ENCODE results near the gene TMED7.

Gene TMED7

DNA sequence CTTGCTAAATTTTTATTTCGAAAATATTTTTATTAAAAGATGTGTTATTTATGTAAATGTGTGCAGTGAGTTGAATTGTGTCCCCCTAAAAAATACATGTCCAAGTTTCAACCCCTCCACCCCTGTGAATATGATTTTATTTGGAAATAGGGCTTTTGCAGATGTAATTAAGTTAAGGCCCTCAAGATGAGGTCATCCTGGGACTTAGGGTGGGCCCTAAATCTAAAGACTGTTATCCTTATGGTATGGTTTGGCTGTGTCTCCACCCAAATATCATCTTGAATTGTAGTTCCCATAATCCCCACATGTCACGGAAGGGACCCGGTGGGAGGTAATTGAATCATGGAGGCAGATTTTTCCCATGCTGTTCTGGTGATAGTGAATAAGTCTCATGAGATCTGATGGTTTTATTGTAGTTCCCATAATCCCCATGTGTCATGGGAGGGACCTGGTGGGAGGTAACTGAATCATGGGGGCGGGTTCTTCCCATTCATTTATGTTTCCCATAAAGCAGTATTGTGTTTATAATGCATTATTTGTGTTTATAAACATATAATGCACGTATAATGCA lies 1.5 kb upstream of the TMED7 start:
- no peak for DNase-seq (ENCODE audit: low read depth)

DNA sequence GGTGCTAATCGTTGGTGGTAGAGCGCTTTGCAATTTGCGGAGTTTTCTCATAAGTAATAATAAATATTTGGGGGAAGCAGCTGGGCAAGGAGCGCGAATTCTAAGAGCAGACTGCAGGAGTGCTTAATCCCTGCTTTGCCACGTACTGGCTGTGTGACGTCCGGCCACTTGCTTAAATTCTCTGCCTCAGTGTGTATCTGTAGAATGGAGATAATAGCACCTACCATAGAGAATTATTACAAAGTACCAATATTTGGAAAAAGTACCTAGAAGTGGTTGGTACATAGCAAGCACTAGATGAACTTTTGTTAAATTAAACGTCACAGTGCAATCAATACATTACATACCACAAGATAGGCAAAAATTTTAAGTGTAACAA lies 598 bp upstream of the TMED7 start:
- DNase-seq (ENCODE audit: low read depth) = no peak

DNA sequence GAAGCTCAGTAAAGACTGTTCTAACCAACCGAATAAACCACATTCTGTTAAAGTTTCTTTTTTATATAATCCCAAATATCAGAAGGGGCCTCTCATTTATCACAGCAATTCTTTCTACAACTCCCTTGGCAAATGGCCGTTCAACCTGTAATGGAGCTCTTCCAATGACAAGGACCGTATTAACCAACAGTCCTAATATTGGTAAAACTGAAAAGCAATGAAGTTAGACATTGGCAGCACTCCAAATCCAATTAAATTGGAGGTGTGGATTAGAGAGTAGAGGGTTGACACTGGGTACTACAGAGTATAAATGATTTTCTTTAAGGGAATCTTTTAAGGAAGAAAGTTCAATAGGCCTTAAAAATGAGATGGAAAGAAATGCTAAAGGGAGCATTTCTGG lies 842 bp downstream of the TMED7 start:
- DNase-seq (ENCODE audit: low read depth) = no peak

DNA sequence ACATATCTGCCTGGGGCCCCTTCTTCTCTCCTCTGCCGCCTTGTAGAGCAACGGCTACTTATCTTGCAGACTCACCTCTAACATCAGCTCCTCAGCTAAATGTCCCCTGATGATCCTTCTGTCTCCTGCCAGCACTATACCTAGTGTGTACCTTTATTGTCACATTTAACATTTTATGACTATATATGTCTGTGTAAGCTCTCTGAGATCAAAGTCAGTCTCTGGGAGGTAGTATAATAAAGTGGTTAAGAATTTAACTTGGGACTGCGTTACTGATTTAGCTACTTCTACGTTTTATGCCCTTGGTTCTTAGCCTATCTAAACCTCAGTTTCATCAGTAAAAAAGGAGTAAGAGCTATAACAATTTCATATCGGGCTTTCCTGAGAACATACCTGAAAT lies 2.2 kb downstream of the TMED7 start:
- no peak for DNase-seq (ENCODE audit: low read depth)

DNA sequence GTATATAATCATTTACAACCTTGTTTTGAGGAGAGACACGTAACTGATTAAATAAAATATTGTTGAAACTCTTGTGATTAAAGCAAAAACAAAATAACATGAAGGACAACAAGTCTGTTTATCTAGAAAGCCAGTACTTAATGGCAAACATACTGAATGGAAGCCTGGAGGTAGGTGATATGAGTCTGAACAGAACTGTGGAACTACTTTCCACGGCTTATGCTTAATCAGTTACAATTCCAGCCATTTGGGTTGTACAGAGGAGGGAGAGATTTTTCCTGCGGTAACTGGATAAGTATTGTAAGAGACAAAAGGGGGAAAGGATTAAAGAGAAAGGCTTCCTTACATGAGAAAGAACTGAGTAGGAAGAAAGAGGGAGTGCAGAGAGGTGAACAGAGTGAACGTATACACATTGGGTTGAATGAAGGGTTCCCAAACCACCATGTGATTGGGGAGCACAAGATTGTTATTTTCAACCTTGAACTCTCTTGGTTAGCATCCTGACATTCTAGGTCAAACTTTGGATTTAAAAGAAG lies 4.4 kb downstream of the TMED7 start:
- DNase-seq (ENCODE audit: low read depth) = no peak

DNA sequence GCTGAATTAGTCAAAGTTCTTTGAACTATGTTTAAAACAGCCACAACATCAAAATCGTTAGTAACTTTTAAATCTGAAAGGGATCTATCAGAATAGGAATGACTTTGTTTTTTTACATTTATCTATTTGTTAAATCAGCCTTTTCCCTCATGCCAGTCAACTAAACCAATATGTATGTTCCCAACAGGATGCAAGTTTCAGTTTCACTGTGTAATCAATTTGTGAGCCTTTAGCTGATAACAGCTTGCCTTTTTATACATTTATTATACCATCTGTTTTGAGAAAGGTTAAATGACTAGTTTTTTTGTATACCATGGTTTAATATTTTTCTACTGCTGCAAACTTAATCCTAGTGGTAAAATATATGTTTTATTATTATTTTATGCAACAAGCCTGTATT lies 8.9 kb downstream of the TMED7 start:
- DNase-seq (ENCODE audit: low read depth) = no peak

DNA sequence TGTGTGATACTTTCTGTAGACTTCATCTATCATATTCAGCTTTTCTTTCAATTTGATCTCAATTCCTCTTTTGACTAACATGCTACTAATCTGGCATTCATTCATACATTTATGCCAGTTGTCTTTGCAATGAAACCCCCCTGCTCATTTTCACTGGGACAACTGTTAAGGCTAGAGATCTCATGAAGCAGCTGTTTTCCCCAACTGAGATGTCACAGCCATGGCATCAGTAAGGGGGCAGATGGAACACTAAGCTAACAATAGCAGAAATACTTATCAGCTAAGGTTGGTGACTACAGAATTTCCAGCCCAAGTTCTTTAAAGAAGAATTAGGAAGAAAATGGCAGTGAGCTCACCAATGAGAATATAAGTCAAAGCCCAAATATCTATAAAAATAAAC lies 9.4 kb downstream of the TMED7 start:
- no peak for DNase-seq (ENCODE audit: low read depth)

DNA sequence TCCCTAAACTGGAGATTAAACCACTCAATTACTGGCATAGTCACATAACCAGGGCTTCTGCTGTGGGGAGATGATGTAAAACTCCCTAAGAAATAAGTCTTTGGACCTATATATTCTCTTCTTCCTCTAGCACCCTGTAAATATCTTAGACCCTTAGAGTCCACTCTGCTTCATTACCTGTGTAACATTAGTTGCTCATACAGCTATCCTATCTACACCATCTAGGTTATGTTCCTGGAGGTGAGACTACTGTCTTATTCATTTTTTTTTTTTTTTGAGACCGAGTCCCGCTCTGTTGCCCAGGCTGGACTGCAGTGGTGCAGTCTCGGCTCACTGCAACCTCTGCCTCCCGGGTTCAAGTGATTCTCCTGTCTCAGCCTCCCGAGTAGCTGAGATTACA lies 14.0 kb downstream of the TMED7 start:
- no peak for DNase-seq (ENCODE audit: low read depth)

DNA sequence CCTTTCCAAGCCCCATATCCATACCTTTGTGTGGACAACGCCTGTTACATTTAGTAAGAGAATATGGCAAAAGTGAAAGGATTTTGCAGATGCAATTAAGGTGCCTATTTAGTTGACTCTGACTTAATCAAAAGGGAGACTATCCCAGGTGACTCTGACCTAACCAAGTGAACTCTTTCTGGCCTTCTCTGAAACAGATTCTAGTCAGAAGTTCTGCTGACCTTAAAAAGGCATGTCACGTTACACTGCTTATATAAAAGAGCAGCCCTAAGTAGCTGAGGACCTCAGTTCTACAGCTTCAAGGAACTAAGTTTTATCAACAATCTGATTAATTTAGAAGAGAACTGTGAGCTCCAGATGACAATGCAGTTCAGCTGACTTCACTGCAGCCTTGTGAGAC lies 17.9 kb downstream of the TMED7 start:
- DNase-seq (ENCODE audit: low read depth) = no peak

DNA sequence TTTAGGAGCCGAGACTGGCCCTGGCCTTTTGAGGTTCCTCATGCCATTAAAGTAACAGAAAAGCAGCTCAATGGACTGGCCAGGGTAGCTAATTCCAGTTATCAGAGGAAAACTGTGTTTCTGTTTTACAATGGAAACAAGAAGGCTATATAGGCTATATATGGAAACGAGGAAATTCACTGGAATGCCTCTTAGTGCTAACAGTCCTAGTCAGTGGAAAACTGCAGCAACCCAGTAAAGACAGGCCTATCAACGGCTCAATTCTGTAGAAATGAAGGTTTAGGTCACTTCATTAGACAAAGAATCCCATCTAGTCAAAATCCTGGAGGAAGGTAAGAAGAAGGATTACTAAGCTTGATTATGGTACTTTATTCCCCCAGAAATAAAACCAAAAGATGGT lies 20.4 kb downstream of the TMED7 start:
- no peak for DNase-seq (ENCODE audit: low read depth)

DNA sequence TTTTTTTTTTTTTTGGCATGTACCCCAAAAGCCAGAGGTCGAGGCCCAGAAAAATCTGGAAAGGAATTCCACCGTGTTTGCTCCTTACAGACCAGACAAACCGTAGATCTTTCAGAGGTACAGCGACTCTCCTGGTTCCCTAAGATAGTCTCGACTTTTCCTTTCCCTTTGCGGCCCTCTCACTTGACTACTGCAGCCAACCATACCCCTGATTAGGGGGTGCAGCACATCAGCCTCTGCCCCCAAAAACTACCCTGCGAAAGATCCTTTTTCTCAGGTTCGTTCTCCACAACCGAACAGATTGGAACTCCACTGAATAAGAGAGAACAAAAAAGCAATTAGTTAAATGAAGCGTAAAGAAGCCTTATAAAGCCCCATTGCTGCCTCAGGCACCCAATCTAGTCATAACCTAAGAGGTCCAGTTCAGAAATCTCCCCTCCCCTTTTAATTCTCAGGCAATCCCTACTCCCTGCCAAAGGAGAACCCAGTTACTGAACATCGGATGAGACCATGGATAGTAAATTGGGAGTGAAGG lies 23.2 kb downstream of the TMED7 start:
- DNase-seq (ENCODE audit: low read depth) = no peak

DNA sequence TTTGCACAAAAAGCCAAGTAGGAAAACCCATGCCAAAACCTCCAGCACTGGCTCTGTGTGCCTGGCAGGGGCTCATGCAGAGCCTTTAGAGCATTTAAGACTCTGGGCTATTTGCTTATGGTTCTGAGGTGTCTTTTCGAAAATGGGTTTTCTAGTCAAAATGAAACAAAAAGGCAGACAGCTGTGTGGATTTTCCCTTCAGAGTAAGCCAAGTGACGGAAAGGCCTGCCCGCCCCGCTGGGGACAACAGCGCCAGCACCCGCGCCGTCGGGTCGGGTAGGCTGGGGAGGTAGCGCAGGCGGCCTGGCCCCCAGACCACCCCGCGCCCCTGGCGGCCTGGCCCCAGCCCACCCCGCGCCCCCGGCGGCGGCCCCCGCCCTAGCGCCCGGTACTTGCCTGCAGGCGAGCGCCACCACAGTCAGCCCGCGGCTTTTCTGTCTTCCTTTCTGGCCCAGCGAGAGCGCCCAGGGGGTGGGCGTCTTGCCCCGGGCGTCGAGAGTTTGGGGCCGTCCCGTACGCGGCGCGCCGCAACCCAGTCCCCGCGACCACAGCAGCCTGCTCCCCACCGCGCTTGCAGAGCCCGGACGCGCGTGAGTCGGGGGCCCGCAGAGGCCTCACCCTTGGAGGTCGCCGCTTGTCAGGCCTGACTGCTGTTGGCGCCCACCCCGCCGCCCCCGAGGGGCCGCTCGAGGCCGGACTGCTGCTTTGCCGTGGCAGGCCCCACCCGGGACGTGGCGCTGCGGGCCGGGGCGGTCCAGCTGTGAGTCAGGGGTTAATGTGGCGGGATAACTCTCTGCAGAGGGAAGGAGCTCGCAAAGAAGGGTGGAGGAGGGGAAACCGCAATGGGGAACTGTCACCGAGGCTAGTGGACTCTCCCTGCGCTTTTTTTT lies 23.9 kb downstream of the TMED7 start, which contains the start of gene TICAM2:
TICAM2 (minus strand) TSS at position 779 of the 890 bp plus-strand sequence. CDS start 21,223 bp downstream, outside the sequence.
- DNase-seq (ENCODE audit: low read depth) = peak; percentile 38

DNA sequence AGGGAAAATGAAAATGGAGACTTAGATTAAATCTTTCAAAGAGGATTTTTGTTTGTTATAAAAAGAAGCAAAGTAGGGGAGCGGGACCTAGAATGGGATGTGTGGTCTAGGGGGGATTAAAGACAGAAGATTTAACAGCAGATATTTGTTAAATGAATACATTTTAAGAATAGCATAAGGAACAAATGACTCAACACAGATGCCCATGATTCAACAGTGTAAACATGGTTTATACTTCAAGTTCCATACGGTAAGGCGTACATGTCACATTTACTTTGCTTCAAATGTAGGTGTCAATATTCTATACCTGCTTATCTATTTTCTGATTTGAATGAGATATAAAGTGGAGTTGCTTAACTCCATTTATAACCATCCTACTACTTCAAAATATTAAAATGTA lies 25.1 kb downstream of the TMED7 start:
- DNase-seq (ENCODE audit: low read depth) = no peak

DNA sequence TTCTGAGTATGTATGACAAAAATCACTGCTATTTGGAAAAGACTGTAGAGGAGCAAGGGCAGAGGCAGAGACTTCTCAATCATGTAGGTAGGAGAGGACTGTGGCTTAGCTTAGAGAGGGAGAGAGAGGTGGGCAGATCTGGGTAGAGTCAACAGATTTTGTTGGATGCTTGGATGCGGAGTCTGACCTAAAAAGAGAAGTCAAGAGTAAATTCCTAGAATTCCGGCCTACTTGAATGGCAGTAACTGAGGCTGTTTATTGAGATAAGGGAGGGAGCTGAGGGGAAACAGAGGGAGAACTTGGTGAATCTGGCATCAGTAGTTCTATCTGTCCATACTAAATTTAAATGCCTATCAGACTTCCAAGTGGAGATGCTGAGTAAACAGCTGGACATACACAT lies 25.9 kb downstream of the TMED7 start:
- DNase-seq (ENCODE audit: low read depth) = no peak

DNA sequence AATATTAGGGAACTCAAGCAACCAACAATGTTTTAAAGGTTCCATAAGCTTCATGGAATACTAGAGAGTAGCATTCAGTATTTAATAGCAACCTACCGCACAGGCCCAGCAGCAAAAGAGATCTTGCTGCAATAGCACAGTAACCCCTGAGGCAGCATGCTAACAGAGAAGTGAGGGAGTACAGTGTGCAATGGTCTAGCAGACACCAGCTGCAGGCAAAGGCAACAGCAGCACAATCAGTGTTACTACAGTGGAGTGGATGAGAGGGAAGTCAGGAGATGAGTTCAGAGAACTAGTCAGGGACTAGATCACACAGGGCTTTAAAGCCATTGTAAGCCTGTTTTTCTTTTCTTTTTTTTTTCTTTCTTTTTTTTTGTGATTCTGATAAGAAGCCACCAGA lies 26.3 kb downstream of the TMED7 start:
- DNase-seq (ENCODE audit: low read depth) = no peak

DNA sequence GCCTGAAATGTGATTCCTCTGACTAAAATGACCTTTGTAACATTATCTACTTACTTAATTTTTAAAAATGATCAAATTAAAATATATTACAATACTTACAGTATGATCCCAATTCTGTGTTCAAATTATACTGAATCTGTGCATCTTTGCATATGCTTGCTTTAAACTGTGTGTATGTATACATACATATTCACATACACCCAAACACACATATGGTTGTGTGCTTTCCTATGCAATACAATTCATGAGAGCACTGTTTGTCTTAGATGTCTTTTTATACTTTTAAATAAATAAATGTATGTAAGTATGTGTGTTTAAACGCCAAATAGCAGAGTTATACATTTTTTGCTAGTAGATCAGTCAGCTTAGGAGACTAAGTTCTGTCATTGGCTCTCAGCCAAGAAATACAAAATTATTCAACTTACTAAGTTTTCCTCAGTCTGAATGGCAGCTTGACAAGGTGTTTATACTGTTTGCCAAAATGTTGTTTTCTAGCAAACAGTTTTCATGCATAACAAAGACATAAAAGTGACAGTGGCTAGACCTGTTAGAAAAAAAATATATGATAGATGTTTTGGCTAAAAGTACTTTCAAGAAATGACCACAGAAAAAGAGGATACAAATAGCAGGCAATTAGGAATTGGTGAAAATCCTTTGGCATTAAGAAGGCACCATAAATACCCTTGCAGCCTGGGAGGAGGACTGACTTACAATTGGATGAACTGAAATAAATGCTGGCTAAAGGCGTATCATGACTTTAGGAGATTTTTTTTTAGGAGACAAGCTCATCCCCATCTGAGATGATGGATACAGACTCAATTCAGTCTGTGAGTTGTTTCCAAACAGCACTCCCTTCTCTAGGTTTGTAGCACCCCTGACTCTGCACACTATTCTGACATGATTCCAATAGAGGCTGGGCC lies 31.4 kb downstream of the TMED7 start:
- no peak for DNase-seq (ENCODE audit: low read depth)

DNA sequence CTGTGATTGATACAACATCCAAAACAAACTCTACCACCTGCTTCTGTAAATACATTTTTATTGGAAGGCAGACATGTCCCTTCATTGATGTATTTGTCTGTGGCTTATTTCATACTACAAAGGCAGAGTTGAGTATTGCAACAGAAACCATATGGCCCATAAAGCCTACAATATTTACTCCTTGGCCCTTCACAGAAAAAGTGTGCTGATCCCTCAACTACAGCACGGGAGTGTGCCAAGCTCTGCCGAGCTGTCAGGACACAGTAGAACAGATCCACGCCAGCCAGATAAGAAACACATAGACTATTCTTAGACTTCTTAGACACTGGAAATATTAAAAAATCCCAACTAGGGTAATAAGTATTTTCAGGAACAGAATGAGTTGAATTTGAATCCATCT lies 36.8 kb downstream of the TMED7 start:
- DNase-seq (ENCODE audit: low read depth) = no peak

DNA sequence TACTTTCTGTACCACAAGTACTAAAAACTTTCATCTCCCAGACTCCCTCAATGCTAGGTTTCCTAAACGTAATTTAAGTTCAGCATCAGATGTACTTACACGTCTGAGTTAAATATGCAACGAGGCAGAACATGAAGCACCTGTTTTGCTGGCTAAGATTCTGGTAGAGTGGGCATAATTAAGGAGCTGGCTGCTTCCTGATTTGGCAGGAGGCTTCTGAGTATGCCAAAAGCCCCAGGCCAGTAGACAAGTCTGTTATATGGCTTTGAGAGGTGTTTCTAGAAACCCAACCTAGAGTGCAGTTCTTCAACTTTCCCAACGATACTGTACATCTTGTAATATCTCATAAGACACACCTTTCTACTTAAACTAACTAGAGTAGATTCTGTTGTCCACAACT lies 37.2 kb downstream of the TMED7 start:
- DNase-seq (ENCODE audit: low read depth) = no peak

DNA sequence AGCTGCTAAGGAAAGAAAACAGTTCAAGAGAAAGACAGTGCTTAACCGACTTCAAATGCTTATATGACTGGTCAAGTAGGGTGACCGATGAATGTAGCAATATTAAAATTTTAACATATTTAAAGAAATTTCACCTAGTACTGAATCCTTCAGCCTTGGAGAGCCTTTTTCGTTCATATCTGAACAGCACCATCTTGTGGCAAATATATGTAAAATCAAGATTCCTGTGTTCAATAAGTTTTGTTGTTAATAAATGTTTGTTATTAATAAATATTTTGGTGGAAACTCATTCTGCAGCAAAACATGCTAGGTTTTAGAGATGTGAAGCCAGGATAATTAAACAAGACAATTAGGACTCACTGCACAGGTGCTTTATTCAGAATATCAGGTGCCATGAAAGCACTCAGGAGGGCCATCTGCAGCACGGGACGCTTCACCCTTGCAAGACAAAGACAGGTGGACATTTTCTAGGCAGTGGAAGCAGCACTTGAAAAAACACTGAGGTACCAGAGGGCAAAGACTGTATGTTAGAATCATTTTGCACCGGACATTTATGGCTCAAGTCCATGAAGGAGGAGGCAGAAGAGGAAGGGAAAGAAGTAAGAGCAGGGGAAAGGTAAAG lies 39.2 kb downstream of the TMED7 start:
- DNase-seq (ENCODE audit: low read depth) = no peak

DNA sequence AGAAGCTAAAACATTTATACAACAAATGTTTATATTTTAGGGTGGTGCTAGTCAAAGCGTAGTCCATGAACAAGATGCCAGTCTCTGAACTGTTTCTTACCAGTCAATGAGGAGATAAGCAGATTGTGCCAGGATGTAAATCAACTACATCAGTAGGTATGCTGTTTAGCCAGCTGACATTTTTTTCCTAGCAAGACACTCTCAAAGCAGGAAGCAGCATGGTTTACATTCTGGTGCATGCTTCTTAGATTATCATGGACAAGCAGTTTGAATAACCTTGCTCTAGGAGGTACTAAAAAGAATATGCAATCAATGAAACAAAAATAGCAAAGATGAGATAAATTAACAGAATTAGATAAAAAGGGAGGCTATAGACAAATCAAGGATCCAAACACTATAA lies 40.6 kb downstream of the TMED7 start:
- no peak for DNase-seq (ENCODE audit: low read depth)

DNA sequence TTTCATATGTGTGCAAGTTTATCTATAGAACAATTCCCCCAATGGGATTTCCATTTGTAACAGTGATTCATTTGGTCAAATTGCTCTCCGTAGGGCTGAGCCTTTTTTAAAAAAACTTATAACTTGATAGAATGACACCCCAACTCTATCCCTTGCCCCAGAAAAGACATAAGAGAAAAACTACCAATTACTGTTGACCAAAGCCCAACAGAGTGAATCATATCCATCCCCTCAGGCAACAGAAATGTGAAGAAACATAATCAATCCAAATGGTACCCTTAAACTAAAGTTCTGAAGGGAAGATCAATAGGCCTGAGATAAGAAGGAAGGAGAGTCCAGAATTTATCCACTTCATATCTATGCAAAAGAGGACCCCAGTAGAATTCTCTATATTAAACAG lies 41.3 kb downstream of the TMED7 start:
- DNase-seq (ENCODE audit: low read depth) = no peak

DNA sequence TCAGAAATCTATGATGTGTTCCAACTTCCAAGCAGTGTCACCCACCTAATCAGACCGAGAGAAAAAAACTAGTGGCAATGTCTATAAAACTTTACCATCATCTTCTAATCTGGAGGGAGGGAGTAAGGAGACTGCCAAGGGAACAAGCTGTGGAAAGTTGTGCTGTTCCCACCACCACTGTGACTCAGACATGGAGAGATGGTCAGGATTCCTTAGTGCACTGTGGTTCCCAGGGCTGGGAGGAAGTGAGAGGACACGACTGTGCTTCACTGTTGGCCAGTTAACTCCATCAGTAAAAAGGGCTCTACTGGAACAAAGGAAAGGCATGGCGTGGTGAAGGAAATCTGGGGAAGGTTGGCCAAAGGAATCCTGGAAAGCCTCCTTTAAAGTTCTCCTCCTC lies 42.4 kb downstream of the TMED7 start:
- DNase-seq (ENCODE audit: low read depth) = no peak
